Measurements from ENCODE around the gene TMEM258.
A peak's percentile ranks its signal among the peaks of the same experiment; 100 is the strongest.

The TMEM258 gene

GRCh38 chr11:61752117-61752924 is 40.1 kb downstream of the TMEM258 start, which contains the start of gene MYRF:
Gene MYRF, plus strand, starts transcription at chr11:61752636. Its CDS starts 109 bp downstream, at chr11:61752745.
- peak within 1 kb of the TSS; percentile 87 for H3K4me3 ChIP-seq (ENCODE audit: low read length)
- peak; percentile 52 for TF ChIP-seq CTCF (conservative IDR thresholded peaks at IDR 0.05; ENCODE audit: low read depth, low read length)
- DNase-seq (ENCODE audit: low read depth): no peak

GRCh38 chr11:61751384-61751783 is 41.0 kb downstream of the TMEM258 start:
- no peak overlapping the region for H3K4me3 ChIP-seq (ENCODE audit: low read length)
- no peak for DNase-seq (ENCODE audit: low read depth)
- TF ChIP-seq CTCF (conservative IDR thresholded peaks at IDR 0.05; ENCODE audit: low read depth, low read length): no peak

- H3K4me3 ChIP-seq (ENCODE audit: low read length): no peak overlapping the region
- TF ChIP-seq CTCF (conservative IDR thresholded peaks at IDR 0.05; ENCODE audit: low read depth, low read length): no peak
- DNase-seq (ENCODE audit: low read depth): no peak
Observed at GRCh38 chr11:61750631-61751273, 41.6 kb downstream of the TMEM258 start.

- no peak for TF ChIP-seq CTCF (conservative IDR thresholded peaks at IDR 0.05; ENCODE audit: low read depth, low read length)
- no peak overlapping the region for H3K4me3 ChIP-seq (ENCODE audit: low read length)
- DNase-seq (ENCODE audit: low read depth): no peak
Observed at GRCh38 chr11:61749591-61750217, 42.7 kb downstream of the TMEM258 start.

GRCh38 chr11:61747967-61748285 is 44.5 kb downstream of the TMEM258 start:
- DNase-seq (ENCODE audit: low read depth): no peak
- H3K4me3 ChIP-seq (ENCODE audit: low read length): no peak overlapping the region
- TF ChIP-seq CTCF (conservative IDR thresholded peaks at IDR 0.05; ENCODE audit: low read depth, low read length): no peak

- TF ChIP-seq CTCF (conservative IDR thresholded peaks at IDR 0.05; ENCODE audit: low read depth, low read length): peak; percentile 91
- no peak overlapping the region for H3K4me3 ChIP-seq (ENCODE audit: low read length)
- DNase-seq (ENCODE audit: low read depth): no peak
Observed at GRCh38 chr11:61747192-61747966, 45.0 kb downstream of the TMEM258 start.

All from retinal pigment epithelial cell (primary cell).